HepG2 (cell line): ENCODE data around the gene CCL18.

ENCODE experiments used
- FOXM1 ChIP-seq: sonication (generic); formaldehyde crosslinking; IDR thresholded peaks from 2 replicates; pipeline ENCODE4 v1.5.0; 2020; ENCODE audit warnings: missing genetic modification reagents
- MYC ChIP-seq: sonication (generic); formaldehyde crosslinking; IDR thresholded peaks from 2 replicates; pipeline ENCODE4 v1.9.0; 2021; ENCODE audit warnings: missing genetic modification reagents, borderline replicate concordance
- ZNF572 ChIP-seq: sonication (generic); formaldehyde crosslinking; IDR thresholded peaks from 2 replicates; pipeline ENCODE4 v1.5.1; 2020; ENCODE audit warnings: mild to moderate bottlenecking, missing genetic modification reagents
- ZNF740 ChIP-seq: sonication (generic); formaldehyde crosslinking; IDR thresholded peaks from 2 replicates; pipeline ENCODE4 v1.4.0; 2020; ENCODE audit warnings: missing genetic modification reagents

GRCh38 chr17:36057911-36058310, 6.2 kb upstream of the CCL18 start:
- TF ChIP-seq MYC (CRISPR knock-in tag) (no peak), ZNF740 (CRISPR knock-in tag) (no peak), ZNF572 (no peak), FOXM1 (CRISPR knock-in tag) (no peak)
